GM18505 (cell line): ENCODE measurements around the gene PRKCH.

Experiments
- ATAC-seq: cut with Tn5 transposase; IDR thresholded peaks from one replicate; pipeline ENCODE4 v1.9.1; 2021; ENCODE audit not compliant: unreplicated experiment
- POLR2A ChIP-seq: IDR thresholded peaks from 4 replicates; pipeline ENCODE4 v1.6.1; 2011; ENCODE audit warnings: borderline replicate concordance; ENCODE audit not compliant: insufficient read depth, insufficient read length; ENCODE audit errors: extremely low read depth

The PRKCH gene

GRCh38 chr14:61372379-61372778 lies 51.0 kb downstream of the PRKCH start:
- no peak for TF ChIP-seq POLR2A
- ATAC-seq: no peak

- TF ChIP-seq POLR2A: no peak
- ATAC-seq: no peak
Observed at GRCh38 chr14:61372842-61373555, 51.6 kb downstream of the PRKCH start.

GRCh38 chr14:61374284-61374683 lies 52.9 kb downstream of the PRKCH start:
- no peak for TF ChIP-seq POLR2A
- ATAC-seq: no peak

- TF ChIP-seq POLR2A: no peak
- no peak for ATAC-seq
Observed at GRCh38 chr14:61375218-61375617, 53.8 kb downstream of the PRKCH start.

- TF ChIP-seq POLR2A: no peak
Observed at GRCh38 chr14:61376314-61376713, 54.9 kb downstream of the PRKCH start.

GRCh38 chr14:61377749-61378148 lies 56.4 kb downstream of the PRKCH start:
- ATAC-seq: no peak

More at GRCh38 chr14:61376314-61376713, 54.9 kb downstream of the PRKCH start:
- no peak for ATAC-seq

GRCh38 chr14:61379639-61380184 lies 58.3 kb downstream of the PRKCH start:
- TF ChIP-seq POLR2A: no peak
- ATAC-seq: no peak

More at GRCh38 chr14:61377749-61378148, 56.4 kb downstream of the PRKCH start:
- TF ChIP-seq POLR2A: no peak

- no peak for ATAC-seq
Observed at GRCh38 chr14:61380984-61381383, 59.6 kb downstream of the PRKCH start.

GRCh38 chr14:61381553-61381952 lies 60.2 kb downstream of the PRKCH start:
- no peak for TF ChIP-seq POLR2A
- ATAC-seq: no peak

More at GRCh38 chr14:61380984-61381383, 59.6 kb downstream of the PRKCH start:
- TF ChIP-seq POLR2A: no peak

- TF ChIP-seq POLR2A: no peak
- ATAC-seq: no peak
Observed at GRCh38 chr14:61382842-61383241, 61.5 kb downstream of the PRKCH start.

- ATAC-seq: no peak
- TF ChIP-seq POLR2A: no peak
Observed at GRCh38 chr14:61385002-61385685, 63.8 kb downstream of the PRKCH start.

GRCh38 chr14:61386173-61386772 lies 64.9 kb downstream of the PRKCH start:
- no peak for TF ChIP-seq POLR2A
- ATAC-seq: no peak

- ATAC-seq: no peak
- TF ChIP-seq POLR2A: no peak
Observed at GRCh38 chr14:61387076-61387475, 65.7 kb downstream of the PRKCH start.
